ENCODE results near the gene TREX2.

DNA sequence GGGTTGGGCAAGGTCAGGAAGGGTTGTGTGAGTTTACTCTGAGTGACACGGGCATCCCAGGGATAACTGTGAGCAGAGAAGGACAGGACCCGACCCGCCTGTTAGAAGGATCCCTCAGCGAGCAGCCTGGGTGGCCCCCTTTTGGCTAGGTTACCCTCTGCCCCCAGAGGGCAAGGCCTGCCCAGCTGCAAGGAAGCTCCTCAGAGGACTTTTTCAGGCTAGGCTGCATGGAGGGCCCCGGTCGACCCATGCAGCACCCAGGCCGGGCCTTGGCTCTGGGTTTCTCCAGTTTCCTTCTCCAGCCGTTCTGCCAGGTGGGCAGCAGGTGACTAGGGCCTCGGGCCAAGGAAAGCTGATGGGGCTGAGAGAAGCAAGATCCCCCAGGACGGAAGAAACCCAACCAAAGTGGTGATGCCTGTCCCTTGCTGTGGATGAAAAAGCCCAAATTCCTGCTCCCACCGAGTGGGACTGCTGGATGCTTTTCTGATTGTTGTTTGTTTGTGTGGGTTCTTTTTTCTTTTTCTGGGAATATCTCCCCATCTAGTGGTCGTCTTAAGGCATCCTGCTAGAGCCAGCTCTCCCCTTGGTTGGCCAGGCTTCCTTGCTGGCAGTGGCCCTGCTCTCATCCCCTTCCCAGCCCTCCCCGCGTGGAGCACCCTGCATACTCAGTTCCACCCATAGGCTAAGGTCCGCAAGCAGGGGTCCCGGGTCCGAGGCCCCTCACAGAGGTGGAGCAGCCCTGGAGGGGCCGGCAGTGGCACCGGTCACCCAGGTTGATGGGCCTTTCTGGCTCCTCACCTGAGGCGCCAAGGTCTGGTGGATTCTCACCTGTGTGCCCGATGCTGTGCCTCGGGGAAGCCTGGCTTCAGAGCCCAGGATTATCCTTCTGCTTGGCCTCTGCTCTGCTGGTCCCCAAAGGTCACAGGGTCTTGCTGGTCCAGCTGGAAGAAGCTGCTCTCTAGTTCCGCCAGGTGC lies 32.8 kb downstream of the TREX2 start:
- TF ChIP-seq, protein P1, sequence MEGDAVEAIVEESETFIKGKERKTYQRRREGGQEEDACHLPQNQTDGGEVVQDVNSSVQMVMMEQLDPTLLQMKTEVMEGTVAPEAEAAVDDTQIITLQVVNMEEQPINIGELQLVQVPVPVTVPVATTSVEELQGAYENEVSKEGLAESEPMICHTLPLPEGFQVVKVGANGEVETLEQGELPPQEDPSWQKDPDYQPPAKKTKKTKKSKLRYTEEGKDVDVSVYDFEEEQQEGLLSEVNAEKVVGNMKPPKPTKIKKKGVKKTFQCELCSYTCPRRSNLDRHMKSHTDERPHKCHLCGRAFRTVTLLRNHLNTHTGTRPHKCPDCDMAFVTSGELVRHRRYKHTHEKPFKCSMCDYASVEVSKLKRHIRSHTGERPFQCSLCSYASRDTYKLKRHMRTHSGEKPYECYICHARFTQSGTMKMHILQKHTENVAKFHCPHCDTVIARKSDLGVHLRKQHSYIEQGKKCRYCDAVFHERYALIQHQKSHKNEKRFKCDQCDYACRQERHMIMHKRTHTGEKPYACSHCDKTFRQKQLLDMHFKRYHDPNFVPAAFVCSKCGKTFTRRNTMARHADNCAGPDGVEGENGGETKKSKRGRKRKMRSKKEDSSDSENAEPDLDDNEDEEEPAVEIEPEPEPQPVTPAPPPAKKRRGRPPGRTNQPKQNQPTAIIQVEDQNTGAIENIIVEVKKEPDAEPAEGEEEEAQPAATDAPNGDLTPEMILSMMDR (conservative IDR thresholded peaks at IDR 0.05; ENCODE audit: low read length) = no peak
- no peak for TF ChIP-seq EZH2phosphoT487 (IDR thresholded peaks at IDR 0.05; ENCODE audit: borderline replicate concordance, low read depth, low read length)

Measured in OCI-LY7 (cell line).